GM18870 (cell line): ENCODE measurements around the gene NTN1.

ENCODE experiments used
- ATAC-seq: cut with Tn5 transposase; IDR thresholded peaks from one replicate; pipeline ENCODE4 v1.9.1; 2021; ENCODE audit warnings: moderate library complexity; ENCODE audit not compliant: unreplicated experiment

Gene NTN1

DNA sequence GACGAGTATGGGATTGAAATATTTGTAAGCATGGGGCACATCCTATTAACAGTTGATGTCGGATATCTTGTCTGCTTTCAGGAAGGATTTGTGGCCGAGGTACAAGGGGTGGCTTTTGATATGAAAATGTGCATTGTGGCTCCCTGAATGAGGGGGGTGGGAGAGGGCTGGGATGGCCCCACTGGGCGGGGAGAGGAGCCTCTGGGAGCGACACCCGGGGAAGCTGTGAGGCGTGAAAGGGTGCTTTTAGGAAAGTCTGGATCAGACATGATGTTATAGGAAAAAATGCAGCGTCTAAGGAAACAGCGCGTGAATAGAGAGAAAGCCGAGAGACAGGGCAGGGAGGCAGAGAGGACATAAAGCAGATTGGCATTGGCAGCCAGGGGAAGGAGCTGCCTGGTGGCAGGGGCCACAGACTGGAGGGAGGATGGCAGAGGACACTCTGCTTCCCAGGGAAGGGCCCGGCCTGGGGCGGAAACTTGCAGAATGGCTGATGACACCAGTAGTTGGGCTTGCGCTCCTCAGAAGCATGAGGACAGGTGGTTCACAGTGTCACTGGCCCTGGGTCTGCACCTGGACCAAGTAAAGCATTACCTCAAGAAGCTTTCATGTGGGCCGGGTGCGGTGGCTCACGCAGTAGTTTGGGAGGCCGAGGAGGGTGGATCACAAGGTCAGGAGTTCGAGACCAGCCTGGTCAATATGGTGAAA, 95.7 kb downstream of the NTN1 start:
- no peak for ATAC-seq

- no peak for ATAC-seq
Measured at GRCh38 chr17:9120471-9120870, 99.2 kb downstream of the NTN1 start.

GRCh38 chr17:9121186-9121820, 100.0 kb downstream of the NTN1 start:
- no peak for ATAC-seq

GRCh38 chr17:9123594-9124553, 102.6 kb downstream of the NTN1 start:
- no peak for ATAC-seq

DNA sequence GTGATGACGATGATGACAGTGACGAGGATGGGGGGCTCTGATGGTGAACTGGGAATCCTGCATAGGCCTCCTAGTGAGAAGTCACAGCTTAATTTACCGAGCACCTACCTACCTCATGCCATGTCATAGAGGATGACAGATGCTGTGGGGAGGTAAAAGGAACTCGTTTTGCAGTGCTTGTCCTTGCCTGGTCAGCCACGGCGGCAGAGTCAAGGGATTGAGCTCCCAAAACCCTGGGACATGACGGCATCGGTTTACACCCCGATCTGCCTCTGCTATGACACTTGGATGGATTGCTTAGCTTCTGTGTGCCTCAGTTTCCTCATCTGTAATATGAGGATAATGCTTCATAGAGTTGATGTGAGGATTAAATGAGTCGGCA, 103.2 kb downstream of the NTN1 start:
- no peak for ATAC-seq

DNA sequence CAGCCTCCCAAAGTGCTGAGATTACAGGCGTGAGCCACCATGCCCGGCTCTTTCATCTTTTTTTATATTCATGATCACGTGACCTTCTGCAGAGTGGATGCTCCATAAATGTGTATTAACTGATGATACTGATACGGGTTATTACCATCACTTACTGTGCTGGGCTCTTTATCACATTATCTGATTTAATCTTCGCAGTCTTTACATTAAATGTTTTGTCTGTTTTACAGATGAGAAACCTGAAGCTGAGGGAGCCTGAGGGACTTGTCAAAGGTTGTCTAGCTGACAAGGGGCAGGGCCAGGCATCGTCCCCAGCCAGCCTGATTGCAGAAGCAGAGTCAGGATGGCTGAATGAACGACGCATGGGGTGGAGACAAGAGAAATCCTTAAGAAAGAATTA, 104.4 kb downstream of the NTN1 start:
- no peak for ATAC-seq

- ATAC-seq = no peak
Measured at GRCh38 chr17:9127340-9127739, 106.0 kb downstream of the NTN1 start.

- no peak for ATAC-seq
Measured at GRCh38 chr17:9131371-9131770, 110.1 kb downstream of the NTN1 start.

GRCh38 chr17:9132291-9132690, 111.0 kb downstream of the NTN1 start:
- no peak for ATAC-seq

DNA sequence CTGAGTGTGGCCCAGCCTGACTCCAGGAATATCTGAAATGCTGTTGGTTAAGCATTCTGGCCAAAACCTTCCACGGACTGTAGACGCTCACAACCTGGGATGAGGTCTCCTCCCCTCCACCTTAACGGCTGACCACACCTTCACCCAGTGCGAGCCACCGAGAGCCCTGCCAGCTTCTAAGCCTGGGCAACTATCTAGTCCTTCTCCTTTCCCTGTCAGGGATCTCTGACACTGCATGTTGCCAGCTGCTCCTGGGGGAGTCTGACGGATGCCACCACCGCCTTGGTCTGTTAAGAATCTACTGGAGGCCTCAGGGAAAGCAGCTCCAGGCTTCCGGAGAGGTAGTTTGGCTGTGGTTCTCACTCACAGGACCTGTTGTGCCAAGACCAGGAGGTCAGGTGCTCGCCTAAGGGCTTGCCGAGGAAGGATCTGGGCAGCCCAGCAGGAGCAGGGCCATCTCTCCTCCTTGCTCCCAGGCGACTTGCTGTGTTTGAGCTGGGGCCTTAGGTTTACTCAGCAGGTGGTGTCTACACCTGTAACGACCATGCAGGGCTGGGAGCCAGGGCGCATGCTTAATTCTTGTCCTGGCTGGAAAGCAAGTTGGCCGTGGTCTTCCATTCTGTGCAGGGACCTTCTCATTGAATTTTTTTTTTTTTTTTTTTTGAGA, 111.8 kb downstream of the NTN1 start:
- no peak for ATAC-seq

DNA sequence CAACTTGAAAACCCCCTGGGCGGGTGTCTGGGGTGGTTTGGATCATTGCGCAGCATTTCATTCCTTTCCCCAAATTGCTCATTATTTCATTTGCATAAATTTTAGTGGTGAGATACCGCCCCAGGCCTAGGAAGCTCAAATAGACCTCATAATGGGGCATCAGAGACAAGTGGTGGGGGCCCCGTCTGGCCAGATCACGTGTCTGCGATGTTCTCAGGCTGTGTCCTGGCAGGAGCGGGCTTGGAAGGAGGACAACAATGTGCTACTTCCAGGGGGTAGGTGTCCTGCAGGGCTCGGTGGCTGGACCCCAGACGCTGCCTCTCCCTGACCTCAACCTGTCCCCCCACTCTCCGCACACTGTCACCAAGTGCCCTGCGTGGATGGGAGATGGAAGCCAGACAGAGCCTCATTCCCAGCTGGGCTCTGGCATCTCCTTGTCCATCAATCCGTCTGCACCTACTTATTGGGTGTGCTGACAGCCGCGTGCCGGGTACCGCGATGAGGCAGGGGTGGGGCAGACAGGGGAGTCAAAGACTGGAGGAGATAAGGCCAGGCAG, 116.9 kb downstream of the NTN1 start:
- no peak for ATAC-seq

DNA sequence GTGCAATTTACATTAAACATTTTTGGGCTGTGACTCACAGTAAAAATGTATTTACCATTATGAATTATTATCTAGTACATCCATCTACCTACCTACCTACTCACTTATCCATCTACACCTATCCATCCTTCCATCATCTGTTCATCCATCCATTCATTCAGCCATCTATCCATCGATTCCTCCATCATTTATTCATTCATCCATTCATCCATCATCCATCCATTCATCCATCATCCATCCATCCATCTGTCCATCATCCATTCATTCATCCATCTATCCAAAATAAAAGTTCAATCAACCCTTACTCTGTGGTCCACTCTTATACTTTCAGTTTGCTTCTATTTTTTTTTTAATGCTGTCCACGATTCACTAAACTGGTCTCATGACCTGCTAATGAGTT, 118.4 kb downstream of the NTN1 start:
- ATAC-seq = no peak

DNA sequence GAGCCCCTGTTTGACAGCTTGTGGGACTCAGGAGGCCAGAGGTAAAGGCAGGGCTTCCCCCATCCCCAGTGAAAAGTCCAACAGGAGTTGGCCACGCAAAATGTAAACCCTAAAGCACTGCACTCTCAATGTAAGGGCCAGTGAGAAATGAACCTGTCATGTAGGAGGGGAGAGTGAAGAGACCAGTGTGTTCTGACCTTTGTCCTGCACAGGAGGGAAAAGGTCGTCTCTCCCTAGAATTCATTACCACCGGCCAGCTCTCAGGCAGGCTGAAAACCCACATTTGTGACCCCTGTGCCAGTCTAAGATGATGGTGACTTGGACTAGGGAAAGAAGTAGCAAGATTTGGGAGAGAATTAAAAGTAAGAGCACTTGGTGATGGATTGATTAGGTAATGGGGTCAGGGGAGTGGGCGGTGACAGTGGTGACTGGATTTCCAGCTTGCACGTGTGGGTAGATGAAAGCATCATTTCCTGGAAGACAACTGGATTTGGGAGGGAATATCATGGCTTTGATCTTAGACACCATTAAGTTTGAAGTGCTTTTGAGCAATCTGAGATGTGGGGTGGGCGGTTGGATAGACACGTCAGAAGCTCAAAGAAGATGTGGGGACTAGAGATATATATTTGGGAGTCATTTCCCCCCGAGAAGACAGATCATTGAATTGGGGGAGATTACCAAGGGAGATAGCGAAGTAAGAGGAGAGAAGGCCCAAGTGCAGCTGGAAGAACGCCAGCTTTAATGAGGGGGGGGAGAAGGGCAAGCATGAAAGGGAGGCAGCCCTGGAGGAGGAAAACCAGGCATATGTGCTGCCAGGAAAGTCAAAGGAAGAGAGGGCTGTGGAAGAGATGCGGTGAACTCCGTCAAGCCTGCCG, 119.5 kb downstream of the NTN1 start:
- no peak for ATAC-seq

- ATAC-seq = no peak
Measured at GRCh38 chr17:9141425-9141753, 120.1 kb downstream of the NTN1 start.

- ATAC-seq = no peak
Measured at GRCh38 chr17:9142772-9143494, 121.6 kb downstream of the NTN1 start.

DNA sequence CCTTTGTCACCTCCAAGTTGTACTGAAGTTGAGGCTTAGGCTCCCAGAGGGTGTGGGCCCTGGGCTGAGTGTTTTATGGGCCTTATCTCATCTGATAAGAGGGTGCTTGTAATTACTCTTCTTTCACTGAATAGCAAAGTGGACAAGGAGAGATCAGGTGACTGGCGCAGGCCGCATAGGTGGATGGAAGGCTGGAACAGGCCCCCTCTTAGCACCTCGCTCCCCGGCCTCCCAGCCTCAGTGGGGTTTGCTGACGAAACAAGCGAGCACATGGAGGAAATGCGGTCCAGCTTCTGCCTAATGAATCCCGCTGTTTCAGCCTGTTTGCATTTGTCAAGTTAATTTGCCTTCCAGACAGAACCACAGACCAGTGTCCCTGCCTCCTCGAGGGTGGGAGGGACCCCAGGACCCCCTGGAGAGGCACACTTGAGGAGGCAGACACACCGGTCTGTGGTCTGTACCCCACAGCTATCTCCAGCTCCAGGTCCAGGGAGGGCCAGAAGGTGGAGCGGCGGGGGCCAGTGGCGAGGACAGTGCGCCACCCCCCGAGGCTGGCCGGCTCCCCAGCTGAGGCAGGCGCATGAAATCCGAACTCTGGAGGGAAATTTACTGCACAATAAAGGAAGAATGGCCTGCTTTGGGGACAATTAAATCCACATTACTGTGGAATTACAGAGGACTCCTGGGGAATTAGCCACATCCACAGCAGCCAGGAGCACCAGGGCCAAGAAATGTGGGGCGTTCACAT, 123.4 kb downstream of the NTN1 start:
- ATAC-seq = no peak

DNA sequence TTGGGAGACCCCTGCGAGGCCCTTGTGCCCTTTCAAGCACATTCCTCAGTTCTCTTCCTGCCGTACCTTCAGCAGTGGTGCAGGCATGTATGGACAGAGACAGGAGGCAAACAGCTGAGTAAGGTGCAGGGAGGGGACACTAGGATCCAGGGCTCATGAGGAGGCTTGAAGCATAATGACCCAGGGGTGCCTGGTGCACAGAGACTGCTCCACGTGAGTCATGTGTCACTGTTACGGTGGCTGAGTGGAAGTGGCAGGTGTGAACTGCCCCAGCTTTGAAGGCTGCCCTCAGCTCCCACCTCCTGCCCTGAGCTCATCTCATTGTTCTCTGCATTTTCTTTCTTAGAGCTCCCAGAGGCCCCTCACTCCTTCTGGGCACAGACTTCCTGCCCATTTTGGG, 124.8 kb downstream of the NTN1 start:
- ATAC-seq = no peak

DNA sequence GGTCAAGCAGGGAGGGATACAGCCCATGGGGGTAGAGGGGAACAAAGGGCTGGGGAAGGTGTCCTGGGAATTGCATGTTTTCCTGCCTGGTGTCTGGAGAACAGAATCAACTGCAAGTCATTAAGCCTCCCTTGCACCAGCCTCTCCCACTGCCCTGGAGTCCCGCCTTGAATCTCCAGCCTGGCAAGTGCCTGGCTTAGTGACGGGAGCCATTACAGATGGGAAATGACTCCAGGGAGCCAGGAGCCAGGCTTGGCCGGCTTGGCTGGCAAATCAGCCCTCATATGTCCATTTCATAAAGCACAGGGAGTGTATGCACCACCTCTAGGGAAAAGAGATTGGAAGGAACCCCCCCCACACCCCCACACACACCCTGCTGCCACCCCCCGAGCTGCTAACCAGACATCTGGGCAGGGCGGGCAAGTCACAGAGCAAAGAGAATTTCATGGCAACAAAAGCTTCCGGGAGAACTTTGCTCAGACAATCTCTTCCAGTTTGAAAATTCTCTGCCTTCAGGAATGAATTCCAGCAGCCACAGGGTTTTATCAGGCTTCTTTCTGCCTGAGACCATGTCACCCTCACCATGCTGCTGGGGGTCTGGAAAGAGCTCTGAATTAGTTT, 127.7 kb downstream of the NTN1 start:
- no peak for ATAC-seq
